WTC11 (cell line): ENCODE data around the gene ZNF878.

Experiments used
- ARID4B ChIP-seq: sonication (generic); formaldehyde crosslinking; IDR thresholded peaks from 2 replicates; pipeline ENCODE4 v1.8.0; 2023; ENCODE audit warnings: missing genetic modification reagents, mild to moderate bottlenecking, borderline replicate concordance
- ATF1 ChIP-seq: sonication (generic); formaldehyde crosslinking; IDR thresholded peaks from 2 replicates; pipeline ENCODE4 v1.8.1; 2023; ENCODE audit warnings: mild to moderate bottlenecking, moderate library complexity, missing genetic modification reagents
- ATF6 ChIP-seq: sonication (generic); formaldehyde crosslinking; IDR thresholded peaks from 2 replicates; pipeline ENCODE4 v1.8.1; 2023; ENCODE audit warnings: mild to moderate bottlenecking, missing genetic modification reagents
- CTCF ChIP-seq: fragments of 200-600 bp; IDR thresholded peaks from 2 replicates; pipeline ENCODE4 v1.8.0; 2022; ENCODE audit warnings: antibody characterized with exemption
- E2F1 ChIP-seq: sonication (generic); formaldehyde crosslinking; IDR thresholded peaks from 2 replicates; pipeline ENCODE4 v1.8.0; 2022; ENCODE audit warnings: mild to moderate bottlenecking, missing genetic modification reagents
- FOXP1 ChIP-seq: sonication (generic); formaldehyde crosslinking; IDR thresholded peaks from 2 replicates; pipeline ENCODE4 v1.8.0; 2022; ENCODE audit warnings: missing genetic modification reagents, mild to moderate bottlenecking, moderate library complexity, borderline replicate concordance
- NFE2L1 ChIP-seq: sonication (generic); formaldehyde crosslinking; IDR thresholded peaks from 2 replicates; pipeline ENCODE4 v1.8.1; 2023; ENCODE audit warnings: missing genetic modification reagents
- NR3C1 ChIP-seq: sonication (generic); formaldehyde crosslinking; conservative IDR thresholded peaks from 2 replicates; pipeline ENCODE4 v1.8.1; 2023; ENCODE audit warnings: low read depth, mild to moderate bottlenecking, missing genetic modification reagents
- SMAD4 ChIP-seq: sonication (generic); formaldehyde crosslinking; IDR thresholded peaks from 2 replicates; pipeline ENCODE4 v1.8.0; 2022; ENCODE audit warnings: mild to moderate bottlenecking, missing genetic modification reagents
- SP1 ChIP-seq: sonication (generic); formaldehyde crosslinking; conservative IDR thresholded peaks from 2 replicates; pipeline ENCODE4 v1.8.1; 2022; ENCODE audit warnings: missing genetic modification reagents
- ZBTB21 ChIP-seq: sonication (generic); formaldehyde crosslinking; IDR thresholded peaks from 2 replicates; pipeline ENCODE4 v1.8.1; 2023; ENCODE audit warnings: mild to moderate bottlenecking, missing genetic modification reagents, borderline replicate concordance

GRCh38 chr19:12085074-12085818 lies 32.5 kb upstream of the ZNF878 start:
- no peak for TF ChIP-seq NR3C1 (CRISPR knock-in tag)
- no peak for TF ChIP-seq CTCF
- TF ChIP-seq FOXP1 = no peak
- no peak for TF ChIP-seq SMAD4 (CRISPR knock-in tag)
- TF ChIP-seq SP1 (CRISPR knock-in tag) = no peak
- TF ChIP-seq ARID4B = no peak
- TF ChIP-seq E2F1 (CRISPR knock-in tag) = no peak
- TF ChIP-seq ZBTB21 (CRISPR knock-in tag) = no peak
- TF ChIP-seq ATF1 (CRISPR knock-in tag) = no peak
- no peak for TF ChIP-seq NFE2L1
- no peak for TF ChIP-seq ATF6 (CRISPR knock-in tag)
